BE2C (cell line): Measurements from ENCODE around the gene WIF1.

Source experiments
- DNase-seq: peaks from one replicate; pipeline ENCODE4 v3.0.0-alpha.2; 2020
- H3K27me3 ChIP-seq: fragments of 250-450 bp; sonication (Bioruptor Pico); 2 replicates; pipeline ENCODE4 v1.5.1; 2020; ENCODE audit warnings: mild to moderate bottlenecking
- H3K36me3 ChIP-seq: fragments of 250-450 bp; sonication (Bioruptor Pico); 2 replicates; pipeline ENCODE4 v1.5.1; 2020; ENCODE audit warnings: mild to moderate bottlenecking
- H3K4me1 ChIP-seq: fragments of 250-450 bp; sonication (Bioruptor Pico); 2 replicates; pipeline ENCODE4 v1.5.1; 2020
- H3K4me3 ChIP-seq: 2 replicates; pipeline ENCODE4 v1.5.1; 2011; ENCODE audit warnings: low read depth, low read length
- H3K9me3 ChIP-seq: fragments of 250-450 bp; sonication (Bioruptor Pico); 2 replicates; pipeline ENCODE4 v1.5.1; 2020
- CTCF ChIP-seq: IDR thresholded peaks from 2 replicates; pipeline ENCODE4 v1.5.1; 2012; ENCODE audit warnings: mild to moderate bottlenecking, low read depth, low read length

The WIF1 gene

GRCh38 chr12:65093606-65094005 lies 27.5 kb downstream of the WIF1 start:
- Histone ChIP-seq H3K36me3 (no peaks in the 10 kb centered on the region), H3K27me3 (peaks cover 5% of the 10 kb centered on the region; the same call in 1 of the 2 replicates), H3K4me1 (no peaks in the 10 kb centered on the region), H3K9me3 (no peaks in the 10 kb centered on the region), H3K4me3 (no peak overlapping the region)
- no peak for DNase-seq
- TF ChIP-seq CTCF, result no peak

GRCh38 chr12:65090461-65090860 lies 30.6 kb downstream of the WIF1 start:
- DNase-seq, result no peak
- Histone ChIP-seq H3K27me3 (no peaks in the 10 kb centered on the region), H3K4me3 (no peak overlapping the region), H3K36me3 (no peaks in the 10 kb centered on the region), H3K9me3 (no peaks in the 10 kb centered on the region), H3K4me1 (no peaks in the 10 kb centered on the region)
- TF ChIP-seq CTCF, result no peak

- DNase-seq, result no peak
- H3K4me1 ChIP-seq, result no peaks in the 10 kb centered on the region
- H3K9me3 ChIP-seq, result no peaks in the 10 kb centered on the region
- H3K4me3 ChIP-seq, result no peak overlapping the region
- no peaks in the 10 kb centered on the region for H3K36me3 ChIP-seq
- no peaks in the 10 kb centered on the region for H3K27me3 ChIP-seq
- no peak for TF ChIP-seq CTCF
These were observed 34.9 kb downstream of the WIF1 start for GRCh38 chr12:65086236-65086635.

- H3K9me3 ChIP-seq, result no peaks in the 10 kb centered on the region
- H3K4me1 ChIP-seq, result no peaks in the 10 kb centered on the region
- DNase-seq, result no peak
- no peak overlapping the region for H3K4me3 ChIP-seq
- H3K27me3 ChIP-seq, result no peaks in the 10 kb centered on the region
- TF ChIP-seq CTCF, result no peak
- no peaks in the 10 kb centered on the region for H3K36me3 ChIP-seq
These were observed 36.5 kb downstream of the WIF1 start for GRCh38 chr12:65084579-65084978.

- no peaks in the 10 kb centered on the region for H3K27me3 ChIP-seq
- DNase-seq, result no peak
- no peaks in the 10 kb centered on the region for H3K9me3 ChIP-seq
- no peak overlapping the region for H3K4me3 ChIP-seq
- H3K4me1 ChIP-seq, result no peaks in the 10 kb centered on the region
- no peaks in the 10 kb centered on the region for H3K36me3 ChIP-seq
- no peak for TF ChIP-seq CTCF
These were observed 37.5 kb downstream of the WIF1 start for GRCh38 chr12:65083581-65083980.

GRCh38 chr12:65082406-65082805 lies 38.7 kb downstream of the WIF1 start:
- Histone ChIP-seq H3K4me3 (no peak overlapping the region), H3K36me3 (no peaks in the 10 kb centered on the region), H3K27me3 (no peaks in the 10 kb centered on the region), H3K9me3 (no peaks in the 10 kb centered on the region), H3K4me1 (no peaks in the 10 kb centered on the region)
- TF ChIP-seq CTCF, result no peak
- no peak for DNase-seq
